ENCODE data around the gene TBCD. TPM values are rescaled to one million over a fixed set of nuclear protein-coding genes. Genes with fewer than 3 reads are reported as not detected.

The TBCD gene
- polyA plus RNA-seq, 1 donor from 2014 or later = 67.2 TPM

DNA sequence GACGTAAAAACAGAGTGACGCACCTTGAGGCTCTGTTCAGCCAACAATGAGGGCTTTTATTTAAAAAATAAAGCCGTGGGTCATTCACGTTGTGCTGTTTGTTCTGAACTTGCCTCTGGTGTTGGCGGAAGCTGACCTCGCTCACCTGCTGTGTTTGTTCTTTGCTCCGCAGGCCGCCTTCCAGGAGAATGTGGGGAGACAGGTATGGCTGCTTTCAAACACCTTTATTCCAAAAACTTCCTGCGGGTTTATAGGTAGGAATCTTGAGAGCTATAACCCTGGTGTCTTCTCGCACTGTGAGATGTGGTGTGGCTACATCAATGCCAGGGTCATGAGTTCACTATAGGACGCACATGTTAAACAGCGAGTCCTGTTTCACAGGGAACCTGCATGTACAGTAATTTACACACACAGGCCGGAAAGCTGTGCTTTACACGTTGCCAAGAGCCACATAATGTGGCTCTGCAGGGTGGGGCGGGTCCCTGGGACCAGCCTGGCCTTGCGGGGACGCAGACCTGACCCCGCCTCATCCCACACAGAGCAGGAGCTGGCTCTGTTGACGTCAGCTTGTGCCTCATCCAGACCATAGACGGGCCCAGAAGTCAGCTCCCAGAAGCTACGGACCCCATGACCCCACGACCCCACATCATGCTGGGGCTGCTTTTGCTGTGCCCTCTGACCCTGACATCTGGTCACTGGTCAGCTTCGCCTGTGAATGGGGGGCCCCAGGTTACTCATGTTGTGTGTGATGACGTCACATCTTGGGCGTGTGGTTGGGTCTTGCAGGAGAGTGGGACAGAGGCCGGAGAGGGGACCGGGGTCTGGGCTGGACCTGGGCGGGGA, 137.9 kb downstream of the TBCD start:
- no peak overlapping the region for H3K9ac ChIP-seq (ENCODE audit: low read length)
- H3K4me2 ChIP-seq (ENCODE audit: low read length) = no peak overlapping the region
- no peaks in the 10 kb centered on the region for H3K79me2 ChIP-seq (replicated peaks; ENCODE audit: insufficient read depth, low read length)
- H4K20me1 ChIP-seq (ENCODE audit: insufficient read depth) = no peaks in the 10 kb centered on the region
- no peaks in the 10 kb centered on the region for H3K9me3 ChIP-seq (ENCODE audit: low read length)
- H3K9me2 ChIP-seq (ENCODE audit: insufficient read depth, low read length) = no peaks in the 10 kb centered on the region
- no peak for TF ChIP-seq POLR2AphosphoS5 (IDR thresholded peaks at IDR 0.05)
- no peaks in the 10 kb centered on the region for H3K27me3 ChIP-seq (ENCODE audit: insufficient read depth, low read depth, low read length)
- no peak overlapping the region for H3K4me3 ChIP-seq (ENCODE audit: low read length)
- H2AFZ ChIP-seq (ENCODE audit: low read depth, low read length) = no peak overlapping the region
- no peak overlapping the region for H3K27ac ChIP-seq (ENCODE audit: low read length)
- H3F3A ChIP-seq (ENCODE audit: insufficient read depth, low read length, poor library complexity, severe bottlenecking) = no peaks in the 10 kb centered on the region
- H3K36me3 ChIP-seq (ENCODE audit: insufficient read depth, low read length) = no peaks in the 10 kb centered on the region

DNA sequence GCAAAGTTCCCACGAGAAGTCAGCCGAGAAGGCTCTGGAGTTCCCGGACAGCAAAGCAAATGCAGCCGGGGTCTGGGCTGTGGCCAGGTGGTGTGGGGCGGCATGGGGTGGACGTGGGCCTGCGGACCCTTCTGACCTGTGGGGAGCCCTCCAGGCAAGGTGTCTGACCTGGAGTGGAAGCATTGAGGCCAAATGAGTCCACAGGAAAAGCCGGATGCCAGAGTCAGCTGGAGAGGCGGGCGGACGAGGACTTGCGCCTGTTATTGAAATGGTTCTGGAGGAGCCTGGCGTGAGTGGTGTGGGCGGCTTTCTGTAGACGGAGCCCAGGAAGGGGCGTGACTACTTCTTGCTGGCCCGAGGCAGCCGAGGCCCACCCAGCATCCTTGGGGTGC, 138.5 kb downstream of the TBCD start:
- no peak overlapping the region for H3K4me2 ChIP-seq (ENCODE audit: low read length)
- no peak overlapping the region for H3K27ac ChIP-seq (ENCODE audit: low read length)
- no peaks in the 10 kb centered on the region for H3K27me3 ChIP-seq (ENCODE audit: insufficient read depth, low read depth, low read length)
- no peaks in the 10 kb centered on the region for H4K20me1 ChIP-seq (ENCODE audit: insufficient read depth)
- no peaks in the 10 kb centered on the region for H3K36me3 ChIP-seq (ENCODE audit: insufficient read depth, low read length)
- TF ChIP-seq TAF1 (IDR thresholded peaks at IDR 0.05; ENCODE audit: low read depth) (no peak), EZH2 (IDR thresholded peaks at IDR 0.05; ENCODE audit: borderline replicate concordance, insufficient read depth, low read length, poor library complexity, severe bottlenecking) (no peak), EP300 (conservative IDR thresholded peaks at IDR 0.05; ENCODE audit: poor library complexity, severe bottlenecking) (no peak), MXI1 (conservative IDR thresholded peaks at IDR 0.05; ENCODE audit: poor library complexity, severe bottlenecking) (no peak), POLR2AphosphoS5 (IDR thresholded peaks at IDR 0.05) (no peak), REST (IDR thresholded peaks at IDR 0.05; ENCODE audit: borderline replicate concordance) (no peak), RAD21 (conservative IDR thresholded peaks at IDR 0.05) (no peak), SMC3 (conservative IDR thresholded peaks at IDR 0.05; ENCODE audit: poor library complexity) (no peak)
- TF ChIP-seq, protein P1, sequence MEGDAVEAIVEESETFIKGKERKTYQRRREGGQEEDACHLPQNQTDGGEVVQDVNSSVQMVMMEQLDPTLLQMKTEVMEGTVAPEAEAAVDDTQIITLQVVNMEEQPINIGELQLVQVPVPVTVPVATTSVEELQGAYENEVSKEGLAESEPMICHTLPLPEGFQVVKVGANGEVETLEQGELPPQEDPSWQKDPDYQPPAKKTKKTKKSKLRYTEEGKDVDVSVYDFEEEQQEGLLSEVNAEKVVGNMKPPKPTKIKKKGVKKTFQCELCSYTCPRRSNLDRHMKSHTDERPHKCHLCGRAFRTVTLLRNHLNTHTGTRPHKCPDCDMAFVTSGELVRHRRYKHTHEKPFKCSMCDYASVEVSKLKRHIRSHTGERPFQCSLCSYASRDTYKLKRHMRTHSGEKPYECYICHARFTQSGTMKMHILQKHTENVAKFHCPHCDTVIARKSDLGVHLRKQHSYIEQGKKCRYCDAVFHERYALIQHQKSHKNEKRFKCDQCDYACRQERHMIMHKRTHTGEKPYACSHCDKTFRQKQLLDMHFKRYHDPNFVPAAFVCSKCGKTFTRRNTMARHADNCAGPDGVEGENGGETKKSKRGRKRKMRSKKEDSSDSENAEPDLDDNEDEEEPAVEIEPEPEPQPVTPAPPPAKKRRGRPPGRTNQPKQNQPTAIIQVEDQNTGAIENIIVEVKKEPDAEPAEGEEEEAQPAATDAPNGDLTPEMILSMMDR (IDR thresholded peaks at IDR 0.05; ENCODE audit: poor library complexity, severe bottlenecking) = no peak
- H3K9me2 ChIP-seq (ENCODE audit: insufficient read depth, low read length) = no peaks in the 10 kb centered on the region
- H3K9ac ChIP-seq (ENCODE audit: low read length) = no peak overlapping the region
- no peak overlapping the region for H3K4me3 ChIP-seq (ENCODE audit: low read length)
- H3K9me3 ChIP-seq (ENCODE audit: low read length) = no peaks in the 10 kb centered on the region
- no peaks in the 10 kb centered on the region for H3K79me2 ChIP-seq (replicated peaks; ENCODE audit: insufficient read depth, low read length)
- no peak overlapping the region for H2AFZ ChIP-seq (ENCODE audit: low read depth, low read length)
- no peaks in the 10 kb centered on the region for H3F3A ChIP-seq (ENCODE audit: insufficient read depth, low read length, poor library complexity, severe bottlenecking)

All from neural cell (in vitro differentiated cells).